Stimulated activated CD8-positive, alpha-beta memory T cell treated with anti-CD3 and anti-CD28 coated beads, Interleukin-7, amount 100 ng/mL, for 4 hours (primary cell): ENCODE data around the gene HERC2.
"Not testable (repeated sequence)": the region's sequence is repeated elsewhere in the genome, so short reads cannot be mapped to it uniquely, and the experiment has no call there.

Experiments
- DNase-seq, 2 donors: peaks; one replicate each; pipeline ENCODE4 v3.0.0-alpha.2; 2020; ENCODE audit warnings: low read depth in 2 of 2

Gene HERC2

DNA sequence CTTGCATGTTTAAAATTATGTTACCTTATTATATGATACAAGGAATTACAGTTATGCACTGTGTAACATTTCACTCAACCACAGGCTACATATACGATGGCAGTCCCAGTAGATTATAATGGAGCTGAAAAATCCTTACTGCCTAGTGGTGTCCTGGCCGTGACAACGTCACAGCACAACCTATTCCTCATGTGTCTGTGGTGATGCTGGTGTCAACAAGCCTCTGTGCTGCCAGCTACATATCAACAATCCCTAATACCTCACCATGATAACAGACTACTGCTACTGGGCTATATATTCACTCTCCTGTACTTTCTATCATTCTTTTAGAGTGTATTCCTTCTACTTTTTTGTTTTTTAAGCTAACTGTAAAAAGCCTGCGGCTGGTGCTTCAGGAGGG is 142.7 kb downstream of the HERC2 start:
- DNase-seq, result no peak

DNA sequence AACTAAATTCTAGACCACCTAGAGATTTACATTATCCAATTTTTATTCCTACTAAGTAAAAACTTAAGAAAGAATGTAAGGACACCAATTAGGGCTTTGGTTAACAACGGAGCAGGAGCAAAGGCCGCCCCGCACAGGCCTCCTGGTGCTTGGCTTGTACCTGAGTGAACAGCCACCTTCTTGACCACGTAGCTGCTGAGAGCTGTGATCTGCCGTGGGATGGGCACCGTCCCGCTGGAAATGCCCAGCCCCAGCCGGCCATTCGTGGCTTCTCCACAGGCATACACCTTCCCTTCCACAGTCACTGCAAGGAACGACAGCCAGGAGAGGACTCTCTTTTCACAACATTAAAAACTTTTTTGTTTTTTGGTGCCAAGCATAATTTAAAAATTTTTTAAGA is 143.3 kb downstream of the HERC2 start:
- no peak for DNase-seq

DNA sequence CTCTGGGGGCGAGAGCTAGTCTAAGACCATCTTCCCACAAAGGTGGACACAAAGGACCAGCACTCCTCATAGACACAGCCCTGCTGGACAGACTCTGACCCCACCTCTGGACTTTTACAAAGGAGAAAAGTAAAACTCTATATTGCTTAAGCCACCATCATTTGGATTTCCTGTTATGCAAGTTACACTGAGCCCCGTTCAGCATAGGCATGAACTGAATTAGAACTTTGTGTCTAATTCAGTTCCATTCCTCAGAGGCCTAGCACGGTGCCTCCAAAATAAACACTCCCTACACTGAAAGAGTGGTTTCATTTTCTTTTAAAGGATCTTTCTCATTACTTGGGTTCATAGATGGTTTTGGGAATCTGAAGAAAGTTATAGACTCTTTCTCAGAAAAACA is 143.7 kb downstream of the HERC2 start:
- DNase-seq, result no peak

DNA sequence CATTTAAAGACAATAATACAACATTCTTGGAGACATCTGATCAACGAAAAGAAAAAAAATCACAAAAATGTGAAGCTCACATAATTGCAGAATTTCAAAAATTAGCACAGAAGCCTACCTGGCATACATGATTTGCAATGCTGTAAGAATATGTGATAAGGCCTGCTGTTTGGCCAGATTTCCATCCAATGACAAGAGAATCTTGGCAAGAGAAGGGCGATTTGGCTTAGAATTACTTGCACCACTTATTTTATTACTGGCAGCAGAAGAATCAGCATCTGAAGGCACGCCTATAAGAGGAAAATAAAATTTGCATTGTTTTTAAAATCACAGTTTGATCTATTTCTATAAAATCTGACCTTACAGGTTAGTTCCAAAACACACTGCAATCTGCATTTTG is 152.6 kb downstream of the HERC2 start:
- DNase-seq, result no peak

DNA sequence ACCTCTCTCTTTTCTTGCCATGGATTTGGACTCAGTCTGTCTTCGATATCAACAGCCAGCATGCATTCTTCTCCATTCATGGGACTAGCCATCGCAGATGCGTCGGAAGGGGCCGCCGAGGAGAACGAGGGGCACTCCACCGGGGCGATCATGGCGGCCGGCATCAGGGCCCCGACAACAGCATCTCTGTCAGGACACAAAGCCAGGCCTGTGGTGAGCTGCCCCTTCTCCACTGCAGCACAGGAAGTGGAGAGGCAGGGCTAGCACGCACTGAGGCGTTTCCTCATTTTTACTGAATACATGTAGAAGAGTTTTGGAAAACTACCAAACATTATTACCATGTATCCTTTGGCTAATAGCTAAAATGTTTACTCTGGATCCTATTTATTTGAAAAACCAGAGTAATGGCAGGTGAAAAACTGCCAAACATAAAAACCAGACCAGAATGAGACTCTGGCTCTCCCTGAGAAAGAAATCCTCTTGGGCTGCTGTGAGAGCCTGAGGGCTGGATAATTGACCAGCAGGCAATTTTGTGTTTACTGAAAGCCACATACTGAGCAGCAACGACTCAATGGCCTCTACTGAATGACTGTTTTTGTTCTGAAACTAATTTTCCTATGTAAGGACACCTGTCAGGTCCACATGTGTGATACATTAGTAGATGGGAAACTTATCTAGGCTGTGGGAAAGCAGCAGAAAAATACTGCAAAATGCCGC is 153.4 kb downstream of the HERC2 start:
- DNase-seq, result not testable (repeated sequence)

DNA sequence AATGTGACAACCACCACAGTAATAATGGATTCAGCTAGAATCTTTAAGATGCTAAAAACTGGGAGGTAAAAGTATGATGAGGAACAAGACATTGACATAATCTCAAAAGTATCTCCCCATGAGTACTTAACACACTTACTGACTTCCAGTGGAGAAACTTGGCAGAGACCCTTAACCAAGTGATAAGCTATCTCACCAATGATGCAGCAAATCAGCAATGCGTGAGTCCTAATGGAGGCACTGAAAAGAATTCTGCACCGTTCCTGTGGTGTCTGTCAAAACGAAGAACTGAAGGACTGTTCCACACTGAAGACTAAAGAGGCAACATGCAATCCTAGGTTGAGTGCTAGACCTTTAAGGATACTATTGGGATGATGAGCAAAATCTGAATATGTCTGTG is 154.9 kb downstream of the HERC2 start:
- DNase-seq, result no peak

DNA sequence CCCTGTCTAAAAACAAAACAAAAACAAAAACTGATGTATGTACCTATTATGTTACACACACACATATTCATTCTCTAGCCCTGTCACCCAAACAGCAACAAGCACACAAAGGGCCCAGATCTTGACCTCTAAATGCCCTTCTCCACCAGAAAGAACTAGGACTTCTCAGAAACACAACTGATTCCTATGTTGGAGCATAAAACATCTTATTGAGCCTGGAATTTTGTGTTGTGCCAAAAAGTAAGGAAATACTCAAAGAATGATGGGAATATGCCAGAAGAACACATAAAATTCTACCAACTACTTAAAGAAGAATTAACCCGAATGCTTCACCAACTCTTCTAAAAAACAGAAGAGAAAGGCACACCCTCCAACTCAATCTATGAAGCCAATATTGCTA is 156.2 kb downstream of the HERC2 start:
- no peak for DNase-seq

DNA sequence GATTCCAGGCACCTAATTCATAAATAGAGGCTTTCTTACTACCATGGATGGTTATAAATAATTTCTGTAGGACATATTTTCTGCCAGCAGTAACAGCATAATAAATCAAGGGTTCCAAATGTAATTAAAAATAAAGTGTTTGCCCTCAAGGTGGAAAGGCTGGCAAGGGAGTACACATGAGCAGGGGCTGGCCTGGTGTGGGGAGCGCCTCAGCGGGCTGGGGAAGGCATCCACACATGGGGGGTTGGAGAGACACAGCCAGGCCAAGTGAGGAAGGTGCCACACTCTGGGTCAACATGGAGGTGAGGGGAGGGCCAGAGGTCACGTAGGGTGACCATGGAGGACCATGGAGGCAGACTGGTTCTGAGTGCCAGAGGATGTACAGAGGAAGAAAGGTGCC is 157.1 kb downstream of the HERC2 start:
- DNase-seq, result no peak

DNA sequence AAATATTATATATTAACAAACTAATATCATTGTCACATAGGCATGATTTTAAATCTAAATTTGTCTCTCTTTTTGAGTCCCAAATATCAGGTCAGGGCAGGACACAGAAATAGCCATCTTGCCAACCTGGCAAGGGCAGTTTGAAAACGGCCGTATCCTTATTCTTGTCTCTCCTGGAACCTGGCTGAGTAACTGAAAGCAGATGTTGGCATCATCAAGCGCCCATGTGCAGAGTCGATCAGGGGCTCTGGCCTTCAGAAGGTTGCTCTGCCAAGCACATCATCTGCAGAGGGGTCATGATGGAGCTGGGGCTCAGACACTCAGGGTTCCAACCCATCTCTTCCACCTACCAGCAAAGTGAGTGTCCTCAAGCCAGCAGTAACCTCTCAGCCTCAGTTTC is 167.7 kb downstream of the HERC2 start:
- DNase-seq, result no peak

DNA sequence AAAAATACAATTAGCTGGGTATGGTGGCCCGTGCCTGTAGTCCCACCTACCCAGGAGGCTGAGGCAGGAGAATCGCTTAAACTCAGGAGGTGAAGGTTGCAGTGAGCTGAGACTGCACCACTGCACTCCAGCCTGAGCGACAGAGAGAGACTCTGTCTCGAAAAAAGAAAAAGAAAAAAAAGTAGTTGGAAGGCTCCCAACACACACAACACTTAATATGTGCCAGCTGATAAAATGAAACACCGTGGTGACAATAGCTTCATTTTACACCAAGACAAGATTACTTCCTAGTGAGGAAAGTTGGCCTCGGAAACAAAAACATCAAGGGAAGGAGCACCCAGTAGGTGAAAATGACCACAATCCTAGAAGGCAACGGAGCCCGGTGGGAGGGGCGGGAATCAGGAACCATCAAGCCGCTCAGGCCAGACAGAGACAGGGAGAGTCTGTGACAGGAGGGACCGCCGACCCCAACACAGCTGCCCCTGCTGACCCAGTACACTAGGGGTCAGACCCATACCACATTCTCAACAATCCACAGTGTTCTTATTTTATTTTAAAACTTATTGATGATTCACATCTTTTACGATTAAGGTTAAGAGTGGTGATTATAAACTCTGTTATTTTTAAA is 168.4 kb downstream of the HERC2 start:
- no peak for DNase-seq

DNA sequence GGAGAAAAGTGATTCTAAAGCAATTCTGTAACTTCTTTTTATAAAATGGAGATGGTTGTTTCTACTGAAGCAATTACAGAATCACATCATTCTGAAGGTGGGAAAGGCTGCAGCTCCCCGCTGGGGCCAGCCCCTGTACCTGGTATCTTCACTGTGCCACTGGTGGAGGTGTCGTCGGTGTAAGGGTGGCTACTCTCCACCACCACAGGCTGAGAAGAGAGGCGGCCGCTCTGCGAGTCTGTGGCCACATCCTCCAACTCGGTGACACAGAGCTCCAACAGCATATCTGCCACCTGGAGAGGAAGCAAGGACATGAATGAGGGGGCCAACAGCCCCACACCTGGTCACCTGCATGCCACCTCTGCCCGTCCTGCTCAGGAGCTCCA is 169.4 kb downstream of the HERC2 start:
- DNase-seq, result not testable (repeated sequence)

DNA sequence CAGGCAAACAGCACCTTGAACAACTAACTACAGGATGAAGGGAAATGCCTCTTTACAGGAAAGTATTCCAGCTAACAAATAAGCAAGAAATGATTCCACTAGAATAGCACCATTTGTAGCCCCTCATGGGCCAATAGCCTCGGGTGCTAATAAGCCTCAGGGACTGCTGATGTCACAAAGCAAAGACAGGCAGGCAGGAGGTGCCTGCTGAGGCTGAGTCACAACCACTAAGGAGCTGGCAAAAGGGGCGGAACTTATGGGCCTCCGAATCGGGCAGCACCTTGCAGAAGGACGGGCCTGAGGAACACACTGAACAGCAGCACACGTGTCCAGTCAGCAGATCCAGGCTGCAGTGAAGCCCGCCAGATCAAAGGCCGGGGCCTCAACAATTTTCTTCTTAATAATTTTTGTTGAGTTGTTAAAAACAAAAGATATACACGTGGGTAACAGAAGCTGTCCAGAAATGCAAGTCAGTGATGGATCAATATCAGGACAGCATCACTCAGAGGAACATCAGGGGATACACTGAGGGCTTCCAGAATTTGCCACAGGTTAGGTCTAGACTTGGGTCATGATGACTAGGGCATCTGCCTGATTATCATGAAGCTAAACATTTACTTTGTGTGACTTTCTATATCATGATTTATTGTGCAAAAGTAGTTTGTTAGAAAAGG is 170.0 kb downstream of the HERC2 start:
- DNase-seq, result not testable (repeated sequence)

DNA sequence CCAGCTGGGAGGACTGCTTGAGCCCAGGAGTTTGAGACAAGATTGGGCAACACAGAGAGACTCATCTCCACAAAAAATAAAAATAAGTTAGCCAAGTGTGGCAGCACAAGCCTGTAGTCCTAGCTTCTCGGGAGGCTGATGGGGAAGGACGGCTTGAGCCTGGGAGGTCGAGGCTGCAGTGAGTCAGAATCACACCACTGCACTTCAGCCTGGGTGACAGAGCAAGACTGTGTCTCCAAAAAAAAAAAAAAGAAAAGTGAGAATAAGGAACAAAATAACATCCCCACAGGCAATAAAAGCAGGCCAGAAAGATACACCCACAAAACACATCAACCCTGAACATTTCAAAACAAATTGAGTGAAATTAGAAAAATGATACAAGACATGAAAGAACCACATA is 174.2 kb downstream of the HERC2 start:
- DNase-seq, result no peak

DNA sequence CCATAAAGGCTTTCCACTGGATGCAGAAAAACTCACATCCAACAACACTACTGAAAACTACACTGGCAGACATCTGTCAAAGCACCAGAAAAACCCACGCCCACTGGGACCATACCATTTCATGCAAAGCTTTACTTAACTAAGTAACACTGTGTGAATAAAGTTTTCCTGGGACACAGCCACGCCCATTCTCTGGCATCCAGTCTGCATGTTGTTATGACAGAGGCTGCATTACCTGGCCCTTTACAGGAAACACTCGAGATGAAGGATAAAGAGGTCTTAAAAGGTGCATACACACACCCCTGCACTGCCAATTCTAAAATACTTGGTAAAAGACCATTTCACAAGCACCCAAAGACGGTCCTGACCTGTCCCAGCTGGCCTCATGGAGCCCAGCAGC is 176.6 kb downstream of the HERC2 start:
- DNase-seq, result not testable (repeated sequence)

DNA sequence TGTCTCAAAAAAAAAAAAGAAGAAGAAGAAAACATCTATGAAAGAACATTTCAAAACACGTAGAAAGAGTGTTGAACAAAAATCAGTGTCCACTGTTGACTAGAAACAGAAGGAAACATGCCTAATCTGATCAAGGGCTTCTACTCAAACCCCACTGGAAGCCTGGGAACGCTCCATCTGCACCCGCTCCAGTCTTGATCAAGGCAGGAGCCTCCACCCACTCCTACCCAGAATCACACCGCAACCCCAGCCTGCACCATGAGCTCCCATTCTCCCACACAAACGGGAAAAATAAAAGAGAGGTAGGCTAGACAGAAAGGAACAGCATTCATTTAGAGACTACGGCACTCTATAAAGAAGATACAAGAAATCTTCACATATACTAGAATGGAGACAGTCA is 181.9 kb downstream of the HERC2 start:
- DNase-seq, result no peak

DNA sequence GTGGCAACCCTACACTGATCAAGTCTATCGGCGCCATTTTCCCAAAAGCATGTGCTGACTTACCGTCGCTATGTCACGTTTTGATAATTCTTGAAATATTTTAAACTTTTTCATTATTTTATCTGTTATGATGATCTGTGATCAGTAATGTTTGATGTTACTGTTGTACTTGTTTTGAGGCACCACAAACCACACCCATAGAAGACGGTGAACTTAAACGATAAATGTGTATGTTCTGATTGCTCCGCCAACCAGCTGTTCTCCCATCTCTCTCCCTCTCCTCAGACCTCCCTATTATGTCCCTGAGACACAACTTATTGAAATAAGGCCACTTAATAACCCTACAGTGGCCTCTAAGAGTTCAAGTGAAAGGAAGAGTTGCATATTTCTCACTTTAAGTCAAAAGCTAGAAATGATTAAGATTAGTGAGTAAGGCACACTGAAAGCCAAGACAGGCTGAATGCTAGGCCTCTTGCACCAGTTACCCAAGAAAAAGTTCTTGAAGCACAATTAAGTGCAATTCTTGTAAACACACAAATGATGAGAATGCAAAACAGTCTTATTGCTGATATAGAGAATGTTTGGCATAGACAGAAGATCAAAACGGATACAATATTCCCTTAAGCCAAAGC is 184.5 kb downstream of the HERC2 start:
- DNase-seq, result not testable (repeated sequence)

DNA sequence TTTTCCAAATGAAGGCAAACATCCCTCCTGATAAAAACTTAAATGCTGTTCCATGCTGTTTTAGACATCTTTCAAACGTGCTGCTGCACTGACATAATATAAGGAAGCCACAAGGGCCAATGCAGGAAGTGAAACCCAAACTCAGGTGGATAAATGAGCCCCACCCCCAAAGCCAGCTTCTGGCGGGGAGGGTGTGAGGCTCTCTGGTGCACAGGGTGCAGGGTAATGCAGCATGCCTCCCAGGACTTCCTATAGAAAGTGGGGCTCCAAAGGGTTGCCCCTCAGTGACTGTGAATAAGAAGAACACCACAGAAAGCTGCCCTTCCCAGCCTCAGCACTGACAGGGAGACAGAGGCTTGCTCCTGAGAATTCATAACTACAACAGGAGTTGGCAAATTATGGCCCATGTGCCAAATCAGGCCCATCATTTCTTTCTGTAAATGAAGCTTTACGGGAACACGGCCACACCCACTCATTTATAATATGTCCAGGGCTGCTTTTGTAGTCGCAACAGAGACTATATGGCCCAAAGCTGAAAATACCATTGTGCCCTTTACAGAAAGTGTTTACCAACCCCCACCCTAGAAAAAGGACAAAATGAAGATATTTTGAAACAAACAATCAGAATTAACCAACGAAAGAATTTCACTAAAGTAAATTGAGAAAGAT is 185.6 kb downstream of the HERC2 start:
- DNase-seq, result not testable (repeated sequence)

DNA sequence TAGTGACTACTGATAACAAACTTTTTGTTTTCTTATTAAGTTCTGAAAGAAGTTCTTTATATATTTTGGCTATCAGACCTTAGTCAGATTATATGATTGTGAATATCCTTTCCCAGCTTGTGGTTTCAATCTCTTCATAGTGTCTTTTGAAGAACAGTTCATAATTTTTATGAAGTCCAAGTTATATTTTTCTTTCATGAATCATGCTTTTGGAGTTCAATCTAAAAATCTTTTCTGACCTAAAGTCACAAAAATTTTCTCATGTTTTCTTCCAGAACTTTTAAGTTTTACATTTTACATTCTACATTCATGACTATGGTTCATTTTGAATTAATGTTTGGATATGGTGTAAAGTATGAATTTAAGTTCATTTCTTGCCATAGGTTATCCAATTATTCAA is 188.7 kb downstream of the HERC2 start:
- no peak for DNase-seq

DNA sequence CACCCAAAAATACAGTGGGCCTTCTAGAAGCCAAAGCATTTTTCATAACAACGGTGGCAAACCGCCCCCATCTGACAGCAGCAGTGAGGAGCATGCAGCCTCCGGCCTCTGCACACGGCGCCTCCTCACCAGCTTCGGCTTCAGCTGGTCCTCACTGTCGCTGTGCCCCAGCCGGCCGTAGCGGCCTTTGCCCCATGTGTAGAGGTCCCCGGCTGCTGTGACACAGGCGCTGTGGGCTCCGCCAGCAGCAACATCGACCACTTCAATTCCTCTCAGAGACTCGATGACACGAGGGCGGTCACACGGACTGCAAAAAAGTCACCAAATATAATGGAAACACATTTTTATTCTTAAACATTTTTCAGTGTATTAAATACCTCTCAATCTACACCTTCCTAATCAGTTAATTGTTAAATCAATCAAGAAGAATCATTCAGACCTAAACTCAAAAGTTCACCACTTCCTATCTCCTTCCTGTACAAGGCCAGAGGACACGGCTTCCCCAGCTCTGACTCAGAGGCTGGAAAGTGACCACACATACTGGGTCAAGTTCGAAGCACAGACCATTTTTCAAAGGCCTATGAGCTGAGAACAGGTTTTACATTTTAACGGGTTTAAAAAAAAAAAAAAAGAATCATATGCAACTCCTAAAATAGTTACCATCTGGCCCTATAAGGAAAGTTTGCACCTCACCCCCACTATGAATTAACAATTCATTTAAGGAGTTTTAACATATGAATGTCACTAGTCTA is 189.3 kb downstream of the HERC2 start:
- no peak for DNase-seq

DNA sequence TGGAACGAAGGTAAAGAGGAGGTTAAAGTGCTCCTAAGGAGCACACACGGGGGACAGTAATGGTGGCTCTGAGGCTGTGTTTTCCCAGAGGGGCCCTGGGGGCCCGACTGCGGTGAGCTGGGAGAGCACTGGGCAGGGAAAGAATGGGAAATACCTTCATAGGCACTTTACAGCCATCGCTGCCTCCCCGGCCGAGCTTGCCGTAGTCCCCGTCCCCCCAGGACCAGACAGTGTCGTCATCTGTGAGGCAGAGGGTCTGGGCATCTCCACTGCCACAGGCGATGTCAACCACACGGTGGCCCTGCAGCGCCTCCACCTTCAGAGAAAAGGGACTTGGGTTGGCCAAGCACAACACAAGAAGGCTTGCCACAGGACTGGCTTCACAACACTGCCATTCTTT is 190.0 kb downstream of the HERC2 start:
- no peak for DNase-seq

DNA sequence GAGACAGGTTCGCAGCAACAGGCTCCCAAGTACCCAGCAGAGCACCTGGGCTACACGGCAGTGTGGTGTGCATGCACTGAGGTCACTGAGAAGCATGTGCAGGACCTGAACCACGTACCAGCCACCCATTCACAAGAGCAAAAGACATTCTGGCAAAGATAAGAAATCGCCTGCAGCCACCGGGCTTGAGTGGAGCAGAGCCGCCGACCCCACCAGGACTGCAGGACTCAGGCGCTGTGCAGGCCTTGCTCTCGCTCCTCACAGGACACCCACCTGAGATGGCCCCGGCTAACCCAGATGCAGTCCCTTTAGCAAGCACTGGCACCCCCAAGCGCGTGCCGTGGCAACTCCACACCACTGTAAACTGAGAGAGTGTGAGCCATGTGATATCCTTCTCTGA is 190.6 kb downstream of the HERC2 start:
- DNase-seq, result no peak

DNA sequence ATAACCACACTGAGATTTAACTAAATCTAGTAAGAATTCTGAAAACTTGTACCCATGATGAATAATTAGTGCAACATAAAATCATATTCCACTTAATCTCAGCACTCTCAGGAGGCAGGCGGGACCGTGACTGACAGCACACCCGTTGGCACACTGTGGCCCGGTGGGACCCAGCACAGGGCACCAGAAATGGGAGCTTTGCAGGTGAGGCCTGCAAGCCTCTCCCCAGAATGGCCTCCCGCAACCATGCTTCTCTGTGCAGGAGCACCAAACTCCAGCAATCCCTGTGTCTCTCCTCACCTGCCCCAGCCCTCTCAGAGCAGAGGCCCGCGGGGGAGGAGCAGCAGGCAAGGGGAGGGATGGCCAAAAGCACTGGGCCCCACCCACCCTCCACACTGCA is 191.3 kb downstream of the HERC2 start:
- no peak for DNase-seq
